SH-SY5Y (cell line): ENCODE results near the gene NOL4L.

Source experiments
- GATA2 ChIP-seq: IDR thresholded peaks from 2 replicates; pipeline ENCODE4 v1.6.1; 2011; ENCODE audit warnings: mild to moderate bottlenecking, low read depth, low read length
- GATA3 ChIP-seq: IDR thresholded peaks from 2 replicates; pipeline ENCODE4 v1.6.1; 2011; ENCODE audit warnings: low read depth, mild to moderate bottlenecking, low read length, moderate library complexity

DNA sequence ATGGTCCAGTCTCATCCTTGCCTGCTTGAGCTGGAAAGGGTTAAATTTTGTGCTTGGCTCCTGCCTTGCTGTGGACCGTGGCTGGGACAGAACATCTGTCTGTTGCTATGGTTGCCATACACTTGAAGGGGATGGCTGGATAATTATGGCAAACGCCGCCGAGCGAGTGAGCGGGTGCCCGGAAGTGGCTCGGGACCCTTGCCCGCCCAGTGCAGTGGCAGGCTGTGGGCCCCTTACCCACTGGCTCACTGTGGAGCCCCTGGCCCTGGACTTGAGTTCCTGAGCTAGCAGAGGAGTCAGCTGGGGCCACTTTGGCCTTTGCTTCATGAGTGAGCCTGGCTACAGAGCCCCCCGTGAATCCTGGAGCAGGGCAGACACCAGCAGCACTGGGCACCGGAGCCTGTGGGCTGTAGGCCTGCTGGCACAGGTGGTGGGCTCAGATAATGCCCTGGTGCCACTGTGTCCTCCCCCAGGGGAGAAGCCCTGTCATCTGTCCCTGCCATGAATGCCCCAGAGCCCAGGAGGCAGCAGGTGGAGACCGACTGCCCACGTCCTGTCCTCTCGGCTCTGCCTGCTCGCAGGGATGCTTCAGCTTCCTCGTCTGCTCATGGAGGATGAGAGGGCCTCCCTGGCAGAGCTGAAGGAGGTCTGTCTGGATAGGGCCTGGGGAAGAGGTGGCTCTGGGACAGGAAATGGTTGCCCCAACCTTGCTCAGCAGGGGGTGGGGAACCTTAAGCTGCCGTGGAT lies 25.5 kb upstream of the NOL4L start:
- TF ChIP-seq GATA2 (no peak), GATA3 (no peak)
